PFSK-1 (cell line): ENCODE results near the gene BASP1.

Source experiments
- REST ChIP-seq, 2 experiments: IDR thresholded peaks; 2 replicates each; pipeline versions ENCODE4 v1.6.1 to v1.8.0; 2011 to 2012; ENCODE audit warnings: low read depth in 2 of 2, low read length in 2 of 2, control low read depth in 1 of 2, inconsistent platforms in 1 of 2, mild to moderate bottlenecking in 1 of 2, moderate library complexity in 1 of 2; ENCODE audit not compliant: insufficient read depth in 1 of 2
- TAF1 ChIP-seq: IDR thresholded peaks from 2 replicates; pipeline ENCODE4 v1.6.1; 2012; ENCODE audit warnings: low read length, control low read depth, borderline replicate concordance; ENCODE audit not compliant: insufficient read depth

DNA sequence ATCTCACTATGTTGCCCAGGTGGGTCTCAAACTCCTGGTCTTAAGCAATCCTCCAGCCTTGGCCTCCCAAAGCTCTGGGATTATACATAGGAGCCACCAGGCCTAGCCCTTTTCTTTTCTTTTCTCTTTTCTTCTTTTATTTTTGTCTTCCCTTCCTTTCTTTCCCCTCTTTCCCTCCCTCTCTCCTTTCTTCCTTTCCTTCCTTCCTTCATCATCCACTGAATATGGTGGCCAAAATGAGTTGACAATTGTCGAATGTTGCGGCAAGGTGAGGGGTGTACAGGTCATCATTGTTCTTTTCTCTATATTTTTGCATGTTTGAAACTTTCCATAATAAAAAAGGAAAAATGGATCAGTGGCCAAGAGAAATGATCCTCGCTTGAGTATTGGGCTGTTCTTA is 32.1 kb upstream of the BASP1 start:
- no peak for TF ChIP-seq REST (IDR thresholded peaks at IDR 0.05; ENCODE audit: insufficient read depth in 1 of 2, low read depth in 2 of 2, low read length in 2 of 2)
- no peak for TF ChIP-seq TAF1
